ENCODE results near the gene KLHDC4. TPM values are rescaled to one million over a fixed set of nuclear protein-coding genes. Genes with fewer than 3 reads are reported as not detected.
"Not testable (repeated sequence)": the region's sequence is repeated elsewhere in the genome, so short reads cannot be mapped to it uniquely, and the experiment has no call there.

The KLHDC4 gene
- 34.8 and 40.4 TPM in 2 replicates for total RNA-seq

DNA sequence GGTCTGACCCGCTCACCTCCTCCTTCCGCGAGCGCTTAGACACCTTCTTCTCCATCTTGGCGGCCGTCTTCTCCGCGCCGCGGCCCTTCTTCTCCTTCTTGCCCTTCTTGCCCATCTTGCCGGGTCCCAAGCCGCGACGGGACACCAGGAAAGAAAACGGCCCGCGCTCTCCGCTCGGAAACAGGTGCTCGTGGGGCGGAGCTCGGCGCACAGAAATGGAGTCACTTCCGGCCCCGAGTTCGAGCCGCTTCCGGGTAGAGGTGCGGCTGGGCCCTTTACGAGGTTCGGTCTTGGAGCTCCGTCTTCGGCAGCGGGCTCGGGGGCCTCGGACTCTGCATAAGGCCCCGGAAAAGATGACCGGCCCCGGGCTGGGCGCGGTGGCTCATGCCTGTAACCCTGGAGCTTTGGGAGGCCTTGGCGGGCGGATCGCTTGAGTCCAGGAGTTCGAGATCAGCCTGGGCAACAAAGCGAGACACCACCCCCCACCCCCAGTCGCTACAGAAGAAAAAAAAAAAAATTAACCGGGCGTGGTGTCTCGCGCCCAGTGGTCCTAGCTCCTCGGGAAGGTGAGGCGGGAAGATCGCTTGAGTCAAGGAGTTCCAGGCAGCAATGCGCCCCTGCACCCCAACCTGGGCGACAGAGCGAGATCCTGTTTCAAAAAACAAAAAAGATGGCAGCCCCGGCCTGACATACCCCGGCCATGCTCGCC, at the start of gene KLHDC4:
KLHDC4 (minus strand) TSS at position 211 of the 709 bp plus-strand sequence; CDS start at position 115, 96 bp downstream.
- DNase-seq (ENCODE audit: low read depth): peak; percentile 29
- H3K27me3 ChIP-seq (ENCODE audit: control insufficient read depth, insufficient read depth, low read length): no peaks in the 10 kb centered on the region
- peak within 1 kb of the TSS; percentile 87 for H3K4me3 ChIP-seq (ENCODE audit: low read depth, low read length)
- H3K36me3 ChIP-seq (ENCODE audit: control insufficient read depth, insufficient read depth, low read length): no peaks in the 10 kb centered on the region
- TF ChIP-seq, protein P1, sequence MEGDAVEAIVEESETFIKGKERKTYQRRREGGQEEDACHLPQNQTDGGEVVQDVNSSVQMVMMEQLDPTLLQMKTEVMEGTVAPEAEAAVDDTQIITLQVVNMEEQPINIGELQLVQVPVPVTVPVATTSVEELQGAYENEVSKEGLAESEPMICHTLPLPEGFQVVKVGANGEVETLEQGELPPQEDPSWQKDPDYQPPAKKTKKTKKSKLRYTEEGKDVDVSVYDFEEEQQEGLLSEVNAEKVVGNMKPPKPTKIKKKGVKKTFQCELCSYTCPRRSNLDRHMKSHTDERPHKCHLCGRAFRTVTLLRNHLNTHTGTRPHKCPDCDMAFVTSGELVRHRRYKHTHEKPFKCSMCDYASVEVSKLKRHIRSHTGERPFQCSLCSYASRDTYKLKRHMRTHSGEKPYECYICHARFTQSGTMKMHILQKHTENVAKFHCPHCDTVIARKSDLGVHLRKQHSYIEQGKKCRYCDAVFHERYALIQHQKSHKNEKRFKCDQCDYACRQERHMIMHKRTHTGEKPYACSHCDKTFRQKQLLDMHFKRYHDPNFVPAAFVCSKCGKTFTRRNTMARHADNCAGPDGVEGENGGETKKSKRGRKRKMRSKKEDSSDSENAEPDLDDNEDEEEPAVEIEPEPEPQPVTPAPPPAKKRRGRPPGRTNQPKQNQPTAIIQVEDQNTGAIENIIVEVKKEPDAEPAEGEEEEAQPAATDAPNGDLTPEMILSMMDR (IDR thresholded peaks at IDR 0.05; ENCODE audit: insufficient read depth, low read length, poor library complexity, severe bottlenecking): no peak

DNA sequence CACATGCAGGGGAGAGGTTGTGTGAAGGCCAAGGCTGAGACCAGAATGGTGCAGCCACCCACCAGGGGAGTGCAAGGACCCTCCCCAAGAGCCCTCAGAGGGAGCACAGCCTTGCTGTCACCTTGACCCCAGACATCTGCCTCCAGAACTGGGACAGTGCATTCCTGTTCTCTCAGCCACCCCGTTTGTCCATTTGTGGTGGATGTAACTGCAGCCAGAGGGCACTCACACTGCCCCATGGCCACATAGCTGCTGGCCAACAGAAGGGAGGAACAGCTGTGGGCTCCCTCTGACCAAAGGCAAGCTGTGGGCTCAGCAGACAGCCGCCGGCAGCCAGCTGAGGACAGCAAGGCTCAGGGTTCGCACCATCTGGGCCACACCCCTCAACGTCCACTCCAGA, 49.8 kb upstream of the KLHDC4 start:
- Histone ChIP-seq H3K4me3 (ENCODE audit: low read depth, low read length) (no peak overlapping the region), H3K27me3 (ENCODE audit: control insufficient read depth, insufficient read depth, low read length) (no peaks in the 10 kb centered on the region), H3K36me3 (ENCODE audit: control insufficient read depth, insufficient read depth, low read length) (no peaks in the 10 kb centered on the region)
- no peak for DNase-seq (ENCODE audit: low read depth)
- TF ChIP-seq, protein P1 (IDR thresholded peaks at IDR 0.05; ENCODE audit: insufficient read depth, low read length, poor library complexity, severe bottlenecking): no peak

- no peak for DNase-seq (ENCODE audit: low read depth)
- no peak overlapping the region for H3K4me3 ChIP-seq (ENCODE audit: low read depth, low read length)
Observed at GRCh38 chr16:87812200-87812656, 46.4 kb upstream of the KLHDC4 start.

GRCh38 chr16:87811454-87811853, 45.7 kb upstream of the KLHDC4 start:
- DNase-seq (ENCODE audit: low read depth); H3K36me3 ChIP-seq (ENCODE audit: control insufficient read depth, insufficient read depth, low read length): not testable (repeated sequence)

More at GRCh38 chr16:87812200-87812656, 46.4 kb upstream of the KLHDC4 start:
- TF ChIP-seq, protein P1 (IDR thresholded peaks at IDR 0.05; ENCODE audit: insufficient read depth, low read length, poor library complexity, severe bottlenecking): no peak
- no peaks in the 10 kb centered on the region for H3K27me3 ChIP-seq (ENCODE audit: control insufficient read depth, insufficient read depth, low read length)
- no peaks in the 10 kb centered on the region for H3K36me3 ChIP-seq (ENCODE audit: control insufficient read depth, insufficient read depth, low read length)

DNA sequence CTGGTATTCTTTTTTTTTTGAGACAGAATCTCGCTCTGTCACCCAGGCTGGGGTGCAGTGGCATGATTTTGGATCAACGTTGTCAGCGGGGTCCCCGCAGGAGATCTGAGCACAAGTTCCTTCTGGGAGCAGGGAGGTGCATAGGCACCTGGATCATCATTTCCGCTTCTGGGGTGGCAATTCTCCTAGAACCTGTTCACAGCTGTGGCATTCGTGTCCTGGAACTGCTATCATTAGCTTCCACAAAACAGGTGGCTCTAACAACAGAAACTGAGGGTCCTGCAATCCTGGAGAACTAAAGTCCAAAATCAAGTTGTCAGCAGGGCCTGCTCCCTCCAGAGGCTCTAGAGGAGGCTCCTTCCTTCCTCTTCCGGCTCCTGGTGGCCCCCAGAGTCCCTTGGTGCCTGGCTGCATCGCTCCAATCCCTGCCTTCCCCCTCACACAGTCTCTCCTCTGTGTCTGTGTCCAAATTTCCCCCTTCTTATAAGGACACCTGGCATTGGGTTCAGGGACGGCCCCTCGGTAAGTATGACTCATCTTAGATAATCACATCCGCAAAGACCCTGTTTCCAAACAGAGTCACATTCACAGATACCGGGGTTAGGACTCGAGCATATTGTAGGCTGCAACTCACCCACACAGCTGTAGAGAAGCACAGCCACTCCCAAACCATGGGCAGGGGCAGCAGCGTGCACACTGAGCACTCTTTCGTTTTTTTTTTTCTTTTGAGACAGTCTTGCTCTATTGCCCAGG, 43.5 kb upstream of the KLHDC4 start:
- DNase-seq (ENCODE audit: low read depth): no peak
- Histone ChIP-seq H3K4me3 (ENCODE audit: low read depth, low read length) (no peak overlapping the region), H3K27me3 (ENCODE audit: control insufficient read depth, insufficient read depth, low read length) (no peaks in the 10 kb centered on the region), H3K36me3 (ENCODE audit: control insufficient read depth, insufficient read depth, low read length) (no peaks in the 10 kb centered on the region)
- TF ChIP-seq, protein P1 (IDR thresholded peaks at IDR 0.05; ENCODE audit: insufficient read depth, low read length, poor library complexity, severe bottlenecking): no peak

More at GRCh38 chr16:87811454-87811853, 45.7 kb upstream of the KLHDC4 start:
- H3K4me3 ChIP-seq (ENCODE audit: low read depth, low read length); H3K27me3 ChIP-seq (ENCODE audit: control insufficient read depth, insufficient read depth, low read length): not testable (repeated sequence)

DNA sequence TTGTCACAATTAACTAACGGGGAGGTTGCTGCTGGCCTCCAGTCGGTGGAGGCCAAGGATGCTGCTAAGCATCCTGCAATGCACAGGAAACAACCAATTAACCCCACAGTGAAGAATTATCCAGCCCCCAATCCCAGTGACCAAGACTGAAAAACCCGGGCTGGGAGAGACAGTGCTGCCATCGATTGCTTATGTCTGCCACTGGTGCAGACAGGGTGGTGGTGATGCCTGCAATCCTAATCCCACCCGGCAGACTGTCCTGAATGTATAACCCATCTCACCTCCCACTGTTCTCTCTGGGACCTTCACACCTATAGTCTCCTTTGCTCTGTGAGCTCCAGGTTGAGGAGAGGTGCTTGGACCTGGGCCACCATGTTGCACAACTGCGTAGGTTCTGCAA, 42.3 kb upstream of the KLHDC4 start:
- no peaks in the 10 kb centered on the region for H3K27me3 ChIP-seq (ENCODE audit: control insufficient read depth, insufficient read depth, low read length)
- DNase-seq (ENCODE audit: low read depth): no peak
- TF ChIP-seq, protein P1 (IDR thresholded peaks at IDR 0.05; ENCODE audit: insufficient read depth, low read length, poor library complexity, severe bottlenecking): no peak
- no peaks in the 10 kb centered on the region for H3K36me3 ChIP-seq (ENCODE audit: control insufficient read depth, insufficient read depth, low read length)
- no peak overlapping the region for H3K4me3 ChIP-seq (ENCODE audit: low read depth, low read length)
